ENCODE data around the gene RNU2-63P. TPM values are rescaled to one million over a fixed set of nuclear protein-coding genes. Genes with fewer than 3 reads are reported as not detected.

The RNU2-63P gene
- total and polyA plus RNA-seq, 7 donors, result 5.0 TPM; not detected in 6

DNA sequence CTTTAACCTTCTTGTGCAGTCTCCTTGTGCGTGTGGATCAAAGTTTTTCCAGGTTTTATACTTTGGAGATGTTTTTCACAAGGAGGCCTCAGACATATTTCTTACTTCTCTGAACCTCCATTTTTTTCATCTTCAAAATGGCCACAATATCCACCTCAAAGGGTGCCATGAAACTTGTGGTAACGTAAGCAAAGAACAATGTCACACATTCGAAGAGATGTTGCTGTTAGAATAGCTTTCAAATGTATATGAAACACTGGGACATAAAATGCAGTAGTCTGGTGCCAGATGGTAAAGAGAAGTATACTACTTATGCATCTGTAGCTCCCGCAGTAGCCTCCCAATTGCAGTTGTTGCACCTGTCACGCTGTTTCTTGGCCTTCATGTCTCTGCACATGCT lies 41.8 kb upstream of the RNU2-63P start:
- no peak for ATAC-seq
- no peaks in the 10 kb centered on the region for H3K9me3 ChIP-seq
- peaks cover 16% of the 10 kb centered on the region for H3K4me1 ChIP-seq
- intact Hi-C loops (cut with DNase I), result loop anchor here in 1 of 2 donors (2.0 to 5.0 kb wide), 3 partner anchors 39 to 129 kb away; no protein-coding TSS in a partner anchor
- no peak for DNase-seq
- H3K27me3 ChIP-seq (ENCODE audit: insufficient read depth in 3 of 3, low read length in 2 of 3), result no peaks in the 10 kb centered on the region
- no peak overlapping the region for H3K27ac ChIP-seq
- TF ChIP-seq, protein P1, sequence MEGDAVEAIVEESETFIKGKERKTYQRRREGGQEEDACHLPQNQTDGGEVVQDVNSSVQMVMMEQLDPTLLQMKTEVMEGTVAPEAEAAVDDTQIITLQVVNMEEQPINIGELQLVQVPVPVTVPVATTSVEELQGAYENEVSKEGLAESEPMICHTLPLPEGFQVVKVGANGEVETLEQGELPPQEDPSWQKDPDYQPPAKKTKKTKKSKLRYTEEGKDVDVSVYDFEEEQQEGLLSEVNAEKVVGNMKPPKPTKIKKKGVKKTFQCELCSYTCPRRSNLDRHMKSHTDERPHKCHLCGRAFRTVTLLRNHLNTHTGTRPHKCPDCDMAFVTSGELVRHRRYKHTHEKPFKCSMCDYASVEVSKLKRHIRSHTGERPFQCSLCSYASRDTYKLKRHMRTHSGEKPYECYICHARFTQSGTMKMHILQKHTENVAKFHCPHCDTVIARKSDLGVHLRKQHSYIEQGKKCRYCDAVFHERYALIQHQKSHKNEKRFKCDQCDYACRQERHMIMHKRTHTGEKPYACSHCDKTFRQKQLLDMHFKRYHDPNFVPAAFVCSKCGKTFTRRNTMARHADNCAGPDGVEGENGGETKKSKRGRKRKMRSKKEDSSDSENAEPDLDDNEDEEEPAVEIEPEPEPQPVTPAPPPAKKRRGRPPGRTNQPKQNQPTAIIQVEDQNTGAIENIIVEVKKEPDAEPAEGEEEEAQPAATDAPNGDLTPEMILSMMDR (IDR thresholded peaks at IDR 0.05), result no peak
- 80 to 84% (median 80%) methylated on average over 5 of the region's 5 CpGs for whole genome bisulfite sequencing, 3 donors
- no peak overlapping the region for H3K4me3 ChIP-seq
- H3K36me3 ChIP-seq (ENCODE audit: insufficient read depth in 1 of 2, low read depth in 1 of 2), result no peaks in the 10 kb centered on the region

DNA sequence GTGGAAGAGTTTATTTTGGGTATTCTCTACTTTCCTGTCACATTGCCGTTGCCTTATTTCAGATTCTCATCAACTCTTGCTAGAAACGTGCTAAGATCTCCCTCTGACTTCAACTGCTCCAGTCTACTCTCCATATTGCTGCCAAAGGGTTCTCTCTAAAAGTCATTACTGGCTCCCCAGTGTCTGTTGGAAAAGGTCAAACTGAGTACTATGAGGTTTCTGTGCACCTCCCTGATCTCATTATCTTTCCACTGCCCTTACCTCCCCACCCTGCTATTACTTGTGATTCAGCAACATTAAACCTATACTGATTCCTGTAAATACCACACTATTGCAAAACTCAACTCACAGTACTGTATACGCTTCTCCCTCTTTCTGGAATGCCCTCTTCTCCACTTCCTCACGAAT lies 41.1 kb upstream of the RNU2-63P start:
- WGBS, 3 donors, result 59 to 72% (median 69%) methylated on average over 4 of the region's 4 CpGs
- Histone ChIP-seq H3K9me3 (no peaks in the 10 kb centered on the region), H3K36me3 (ENCODE audit: insufficient read depth in 1 of 2, low read depth in 1 of 2) (no peaks in the 10 kb centered on the region), H3K27me3 (ENCODE audit: insufficient read depth in 3 of 3, low read length in 2 of 3) (no peaks in the 10 kb centered on the region), H3K4me1 (peaks cover 23% of the 10 kb centered on the region), H3K4me3 (no peak overlapping the region), H3K27ac (no peak overlapping the region)
- intact Hi-C loops (cut with DNase I), result loop anchor here in 1 of 2 donors (5.0 kb wide), 2 partner anchors 40 to 130 kb away; no protein-coding TSS in a partner anchor
- ATAC-seq, result no peak
- no peak for DNase-seq
- TF ChIP-seq, protein P1 (IDR thresholded peaks at IDR 0.05), result no peak

DNA sequence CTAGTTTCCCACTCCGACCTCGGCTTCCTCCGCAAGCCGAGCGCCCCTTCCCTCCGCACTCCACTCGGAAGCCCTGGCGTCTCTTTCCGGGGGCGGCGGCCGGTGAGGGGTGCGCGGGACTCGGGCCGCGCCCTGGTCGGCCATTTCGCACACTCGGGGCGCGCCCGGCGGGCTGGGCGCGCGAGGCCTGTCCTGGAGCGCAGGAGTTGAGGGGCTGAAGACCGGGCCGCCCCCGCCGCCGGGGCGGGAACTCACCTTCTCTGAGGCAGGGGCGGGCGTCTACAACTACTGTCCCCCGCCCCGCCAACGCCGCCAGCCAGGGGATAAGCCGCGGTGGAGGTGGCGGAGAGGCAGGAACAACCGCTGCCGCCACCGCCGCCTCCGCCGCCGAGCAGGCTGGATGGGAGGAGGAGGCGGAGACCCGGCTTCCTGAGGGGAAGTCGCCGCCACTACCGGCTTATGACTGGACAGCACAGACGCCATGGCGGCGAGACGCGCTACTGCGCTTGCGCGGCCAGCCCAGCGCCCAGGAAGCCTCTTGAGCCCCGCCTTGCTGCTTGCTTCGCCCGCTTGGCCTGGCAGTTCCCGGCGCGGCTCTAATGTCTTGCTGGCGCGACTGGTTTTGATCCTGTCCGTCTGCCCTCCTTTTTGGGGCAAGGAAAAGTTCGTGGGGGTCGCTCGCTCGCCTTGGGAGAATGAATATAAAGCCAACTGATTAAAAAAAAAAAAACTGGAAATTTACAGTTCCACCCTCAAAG lies 39.2 kb upstream of the RNU2-63P start, which contains the start of gene KRCC1:
TSS of gene KRCC1 (minus strand) at position 413 of the 758 bp plus-strand sequence. CDS start 27,220 bp downstream, outside the sequence.
- intact Hi-C loops (cut with DNase I), result loop anchor here in 1 of 2 donors (5.0 kb wide), 2 partner anchors 42 to 132 kb away; no protein-coding TSS in a partner anchor
- H3K4me1 ChIP-seq, result peaks cover 23% of the 10 kb centered on the region
- peak within 1 kb of the TSS; percentile 99 for H3K27ac ChIP-seq
- no peaks in the 10 kb centered on the region for H3K36me3 ChIP-seq (ENCODE audit: insufficient read depth in 1 of 2, low read depth in 1 of 2)
- 0% methylated on average over 58 to 77 of the region's 77 CpGs for WGBS, 3 donors
- H3K27me3 ChIP-seq (ENCODE audit: insufficient read depth in 3 of 3, low read length in 2 of 3), result no peaks in the 10 kb centered on the region
- DNase-seq, result peak; percentile 96 to 98
- H3K9me3 ChIP-seq, result no peaks in the 10 kb centered on the region
- ATAC-seq, result peak; percentile 95 to 96 (median 95)
- H3K4me3 ChIP-seq, result peak within 1 kb of the TSS; percentile 91
- TF ChIP-seq, protein P1 (IDR thresholded peaks at IDR 0.05), result peak; percentile 7

DNA sequence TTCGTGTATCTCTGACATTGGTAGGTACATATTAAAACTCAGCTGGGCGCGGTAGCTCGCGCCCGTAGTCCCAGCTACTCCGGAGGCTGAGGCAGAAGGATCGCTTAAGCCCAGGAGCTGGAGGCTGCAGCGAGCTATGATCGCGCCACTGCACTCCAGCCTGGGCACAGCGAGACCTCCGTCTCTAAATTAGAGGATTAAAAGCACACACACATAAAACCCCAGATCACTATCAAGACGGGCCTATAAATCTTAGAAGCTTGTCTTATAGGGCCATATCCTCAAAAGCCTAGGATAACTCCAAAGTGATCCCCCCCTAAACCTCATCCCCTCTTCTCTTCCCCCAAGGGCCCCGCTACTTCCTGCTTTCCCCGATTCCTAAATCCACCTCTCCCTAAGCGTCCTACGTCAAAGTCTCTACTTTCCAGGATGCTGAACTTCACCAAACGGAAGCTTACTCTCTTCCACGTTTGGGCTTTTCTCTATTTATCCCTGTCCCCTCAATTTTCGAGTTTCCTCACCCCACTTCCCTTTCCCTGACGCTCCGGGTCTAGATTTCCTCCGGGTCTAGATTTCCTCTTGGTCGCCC lies 38.5 kb upstream of the RNU2-63P start:
- Histone ChIP-seq H3K4me3 (peak overlapping the region; percentile 91), H3K27me3 (ENCODE audit: insufficient read depth in 3 of 3, low read length in 2 of 3) (no peaks in the 10 kb centered on the region), H3K9me3 (no peaks in the 10 kb centered on the region), H3K36me3 (ENCODE audit: insufficient read depth in 1 of 2, low read depth in 1 of 2) (no peaks in the 10 kb centered on the region), H3K4me1 (peaks cover 23% of the 10 kb centered on the region), H3K27ac (peak overlapping the region; percentile 99)
- WGBS, 3 donors, result 21 to 25% (median 21%) methylated on average over 25 of the region's 25 CpGs
- DNase-seq (no peak), ATAC-seq (peak in 3 of 4 donors; percentile 13 to 20 (median 13))
- TF ChIP-seq, protein P1 (IDR thresholded peaks at IDR 0.05), result no peak
- intact Hi-C loops (cut with DNase I), result loop anchor here (5.0 kb wide), 3 partner anchors 38 to 132 kb away; partner anchors contain the start of gene RNU2-63P (in 1 of the 2)
